GM18499 (cell line): ENCODE results near the gene IRX4.

Experiments
- ATAC-seq: cut with Tn5 transposase; IDR thresholded peaks from one replicate; pipeline ENCODE4 v1.9.1; 2021; ENCODE audit warnings: moderate number of reproducible peaks; ENCODE audit not compliant: insufficient read depth, unreplicated experiment

The IRX4 gene

GRCh38 chr5:1842004-1842819 is 40.5 kb downstream of the IRX4 start:
- no peak for ATAC-seq

- no peak for ATAC-seq
Measured at GRCh38 chr5:1840741-1841521, 41.8 kb downstream of the IRX4 start.

GRCh38 chr5:1840071-1840547 is 42.6 kb downstream of the IRX4 start:
- ATAC-seq = no peak

- no peak for ATAC-seq
Measured at GRCh38 chr5:1838013-1838412, 44.7 kb downstream of the IRX4 start.

GRCh38 chr5:1836891-1837880 is 45.5 kb downstream of the IRX4 start:
- no peak for ATAC-seq

- ATAC-seq = no peak
Measured at GRCh38 chr5:1836176-1836890, 46.4 kb downstream of the IRX4 start.

- ATAC-seq = no peak
Measured at GRCh38 chr5:1835431-1835830, 47.3 kb downstream of the IRX4 start.

- no peak for ATAC-seq
Measured at GRCh38 chr5:1834721-1835429, 47.9 kb downstream of the IRX4 start.

GRCh38 chr5:1834022-1834551 is 48.6 kb downstream of the IRX4 start:
- no peak for ATAC-seq

- ATAC-seq = no peak
Measured at GRCh38 chr5:1833264-1834021, 49.3 kb downstream of the IRX4 start.

- no peak for ATAC-seq
Measured at GRCh38 chr5:1832511-1833250, 50.0 kb downstream of the IRX4 start.

- ATAC-seq = no peak
Measured at GRCh38 chr5:1831677-1832313, 50.9 kb downstream of the IRX4 start.

- no peak for ATAC-seq
Measured at GRCh38 chr5:1831257-1831656, 51.5 kb downstream of the IRX4 start.

GRCh38 chr5:1830571-1831228 is 52.0 kb downstream of the IRX4 start:
- no peak for ATAC-seq

GRCh38 chr5:1827886-1828397 is 54.8 kb downstream of the IRX4 start:
- no peak for ATAC-seq
